ENCODE data around the gene ACSS1.
A peak's percentile ranks its signal among the peaks of the same experiment; 100 is the strongest.
"Not testable (repeated sequence)": the region's sequence is repeated elsewhere in the genome, so short reads cannot be mapped to it uniquely, and the experiment has no call there.

ACSS1 gene

DNA sequence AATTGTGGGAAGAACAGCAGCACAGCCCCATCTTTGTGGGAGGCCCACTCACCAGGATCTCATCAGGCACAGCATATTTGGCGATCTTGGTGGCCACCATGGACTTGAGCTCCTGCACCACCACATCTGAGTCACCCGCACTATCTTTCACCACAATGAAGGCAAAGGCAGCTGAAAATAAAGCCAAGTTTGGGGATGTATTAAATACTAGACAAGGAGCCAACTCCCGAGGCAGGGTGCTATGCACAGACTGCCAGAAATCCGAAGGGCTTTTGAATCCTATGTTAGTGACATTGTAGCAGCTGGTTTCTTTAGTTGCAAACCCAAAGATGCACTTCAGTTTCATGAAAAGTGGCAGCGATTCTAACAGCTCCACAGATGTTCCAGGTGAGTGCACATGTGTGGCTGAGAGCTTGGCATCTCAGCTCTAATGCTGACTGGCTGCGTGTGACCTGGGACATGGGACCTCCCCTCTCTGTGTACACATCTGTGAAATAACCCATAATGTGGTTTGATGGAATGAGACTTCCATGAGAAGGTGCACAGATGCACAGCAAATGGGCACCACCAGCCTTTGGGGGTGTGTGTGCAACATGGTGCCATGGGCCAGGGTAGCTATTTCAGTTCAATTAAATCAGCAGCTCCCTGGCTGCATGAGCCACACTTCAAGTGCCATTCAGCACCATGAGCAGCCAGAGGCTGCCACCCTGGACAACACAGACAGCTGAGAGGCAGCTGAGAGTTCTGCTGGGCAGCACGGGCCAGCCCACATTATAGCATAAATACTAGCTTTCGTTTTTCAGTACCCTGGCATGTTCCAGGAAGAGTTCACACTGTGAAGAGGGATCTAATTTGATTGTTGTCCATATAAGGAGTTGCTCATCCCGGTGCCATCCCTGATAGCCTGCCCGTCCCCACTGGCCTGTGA lies 48.5 kb downstream of the ACSS1 start:
- no peak for DNase-seq

DNA sequence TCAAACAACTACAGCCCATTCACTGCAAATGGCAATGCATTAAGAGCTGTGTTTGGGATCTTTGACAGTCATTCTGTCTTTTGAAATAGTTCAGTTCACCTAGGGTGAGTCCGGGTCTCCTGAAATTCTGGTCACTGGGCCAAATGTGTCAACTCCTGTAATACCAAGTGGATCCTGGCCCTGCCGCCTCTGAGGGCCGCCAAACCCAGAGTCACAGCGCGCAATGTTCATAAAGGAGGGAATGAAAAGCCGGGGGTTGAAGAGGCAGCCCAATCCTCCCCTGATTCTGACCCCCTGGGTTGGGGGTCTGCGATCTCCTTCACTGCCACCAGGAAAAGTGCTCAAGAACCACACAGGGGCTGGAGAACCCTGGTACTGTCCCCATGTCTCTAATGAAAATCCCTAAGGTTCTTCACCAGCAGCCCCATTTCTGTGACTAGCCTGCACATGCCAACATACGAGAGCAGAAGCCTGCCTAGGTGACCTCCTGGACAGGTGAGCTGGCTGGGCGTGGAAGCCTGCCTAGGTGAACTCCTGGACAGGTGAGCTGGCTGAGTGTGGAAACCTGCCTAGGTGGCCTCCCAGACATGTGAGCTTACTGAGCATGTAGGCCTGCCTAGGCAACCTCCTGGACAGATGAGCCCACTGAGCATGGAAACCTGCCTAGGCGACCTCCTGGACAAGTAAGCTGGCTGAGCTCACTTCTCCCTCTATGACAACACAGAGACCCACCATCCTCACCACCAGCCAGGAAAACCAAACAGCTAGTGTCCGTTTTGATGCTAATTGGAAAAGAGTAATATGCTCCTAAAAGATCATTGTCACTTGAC lies 49.3 kb downstream of the ACSS1 start:
- no peak for DNase-seq

DNA sequence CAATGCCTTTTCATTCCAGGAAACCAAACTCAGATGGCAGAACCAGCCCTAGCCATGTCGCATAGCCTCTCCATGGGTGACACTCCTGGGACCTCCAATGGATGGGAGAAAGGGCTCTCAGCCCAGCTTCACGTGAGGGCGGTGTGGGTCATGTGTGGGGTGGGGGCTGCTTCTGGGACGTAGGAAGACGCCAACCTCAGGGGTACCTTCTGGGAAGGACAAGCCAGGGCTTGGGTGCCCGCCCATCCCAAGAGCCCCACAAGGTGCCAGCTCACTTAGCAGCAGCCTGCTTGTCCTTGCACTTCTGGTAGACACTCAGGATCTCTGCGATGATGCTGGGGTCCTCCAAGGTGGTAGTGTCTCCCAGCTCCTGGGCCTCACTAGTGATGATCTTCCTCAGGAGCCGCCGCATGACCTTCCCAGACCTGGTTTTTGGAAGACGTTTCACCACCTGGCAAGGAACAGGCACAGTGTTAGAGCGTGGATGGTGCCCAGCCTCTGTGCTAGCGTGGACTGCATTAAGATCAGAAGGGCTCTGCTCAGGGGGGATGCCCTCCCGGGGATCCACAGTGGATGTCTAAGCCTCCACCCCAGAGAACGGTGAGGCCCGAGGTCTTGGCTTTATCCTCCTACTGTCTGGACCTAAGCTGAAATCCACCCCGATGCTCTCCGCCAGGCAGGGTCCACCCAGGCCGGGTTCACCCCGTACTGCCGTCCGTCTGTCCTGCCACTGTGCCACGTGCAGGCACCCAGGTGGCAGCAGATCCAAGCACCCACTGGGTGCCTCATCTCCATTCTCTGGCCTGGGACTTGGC lies 50.2 kb downstream of the ACSS1 start:
- no peak for DNase-seq

DNA sequence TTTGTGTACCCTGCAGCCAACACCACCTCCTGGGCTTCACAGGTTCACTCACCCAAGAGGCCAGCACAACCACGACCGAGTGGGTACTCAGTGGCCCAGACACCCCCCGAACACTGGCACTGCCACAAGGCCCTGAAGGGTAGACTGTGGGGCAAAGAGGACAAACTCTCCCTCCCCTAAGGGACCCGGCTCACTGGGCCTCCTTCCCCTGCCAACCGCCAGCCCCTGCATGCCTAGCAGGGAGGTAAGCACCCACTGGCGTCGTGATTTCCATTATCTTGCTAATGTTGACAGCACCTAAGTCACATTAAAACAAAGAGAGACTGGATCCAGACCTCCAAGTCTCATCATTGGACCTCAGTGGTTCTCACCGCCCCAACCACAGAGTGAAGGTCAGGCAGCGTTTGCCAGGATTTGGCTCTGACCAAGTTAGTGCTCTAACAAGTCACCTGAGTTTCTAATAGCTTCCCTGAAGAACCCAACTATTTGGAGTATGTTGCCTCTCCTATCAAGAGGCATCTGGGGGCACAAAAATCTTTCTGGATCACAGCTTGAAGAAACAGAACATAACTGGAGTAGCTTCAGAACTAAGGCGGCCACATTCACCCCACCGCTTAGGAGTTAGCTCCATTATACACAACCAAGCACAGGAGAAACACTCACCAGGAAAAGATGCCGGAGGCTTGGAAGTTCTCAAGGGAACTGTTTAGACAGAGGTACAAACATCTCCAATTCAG lies 51.3 kb downstream of the ACSS1 start:
- DNase-seq: no peak

DNA sequence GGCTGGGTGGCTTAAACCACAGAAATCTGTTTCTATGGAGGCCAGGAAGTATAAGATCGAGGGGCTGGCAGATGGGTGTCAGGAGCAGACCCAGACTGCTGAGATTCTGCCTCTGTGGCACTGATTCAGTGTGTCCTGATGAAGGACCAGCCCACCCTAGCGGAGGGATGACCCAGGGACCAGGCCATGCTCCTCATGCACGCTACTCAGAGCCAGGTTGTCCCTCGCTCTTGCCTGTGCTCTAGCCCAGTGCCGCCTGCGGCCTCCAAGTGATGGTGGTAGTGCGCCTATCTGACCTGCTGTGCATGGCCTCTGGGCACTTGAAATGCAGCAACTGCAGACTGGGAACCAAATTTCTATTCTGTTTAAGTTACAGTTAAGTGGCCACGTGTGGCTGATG lies 52.3 kb downstream of the ACSS1 start:
- DNase-seq: no peak

DNA sequence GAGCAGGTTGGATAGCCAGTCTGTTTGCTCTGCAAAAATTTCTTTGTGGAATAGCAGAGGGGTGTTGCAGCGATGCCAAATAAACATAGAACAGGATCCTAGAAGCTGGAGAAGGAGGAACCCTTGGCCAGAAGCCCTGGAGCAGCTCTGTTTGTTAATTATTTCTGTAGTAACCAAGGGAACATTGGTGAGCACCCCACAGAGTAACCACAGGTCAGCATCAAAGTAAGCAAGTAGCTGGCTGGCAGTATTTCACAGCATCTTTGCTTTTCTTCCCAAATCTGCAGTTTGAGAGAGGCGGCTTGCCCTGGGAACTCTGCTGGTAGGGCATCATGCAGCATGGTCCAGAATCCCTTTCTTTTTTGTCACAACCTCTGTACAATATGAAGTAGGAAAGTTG lies 52.7 kb downstream of the ACSS1 start:
- no peak for DNase-seq

DNA sequence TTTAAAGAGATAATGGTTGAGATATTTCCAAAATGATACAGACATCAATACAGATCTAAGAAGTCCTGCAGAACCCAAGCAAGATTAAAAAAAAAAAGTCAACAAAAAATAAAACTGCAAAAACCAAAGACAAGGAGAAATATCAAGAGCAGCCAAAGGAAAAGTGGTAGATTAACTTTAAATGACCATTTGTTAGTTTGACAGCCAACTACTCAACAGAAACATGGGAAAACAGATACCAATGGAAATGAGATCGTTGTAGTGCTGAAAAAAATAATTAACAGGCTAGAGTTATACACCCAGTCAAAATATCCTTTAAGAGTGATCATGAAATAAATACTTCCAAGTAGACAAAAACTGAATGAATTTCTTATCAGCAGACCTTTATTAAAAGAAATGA lies 54.9 kb downstream of the ACSS1 start:
- no peak for DNase-seq

DNA sequence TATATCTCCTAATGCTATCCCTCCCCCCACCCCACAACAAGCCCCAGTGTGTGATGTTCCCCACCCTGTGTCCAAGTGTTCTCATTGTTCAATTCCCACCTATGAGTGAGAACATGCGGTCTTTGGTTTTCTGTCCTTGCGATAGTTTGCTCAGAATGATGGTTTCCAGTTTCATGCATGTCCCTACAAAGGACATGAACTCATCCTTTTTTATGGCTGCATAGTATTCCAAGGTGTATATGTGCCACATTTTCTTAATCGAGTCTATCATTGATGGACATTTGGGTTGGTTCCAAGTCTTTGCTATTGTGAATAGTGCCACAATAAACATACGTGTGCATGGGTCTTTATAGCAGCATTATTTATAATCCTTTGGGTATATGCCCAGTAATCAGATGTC lies 56.6 kb downstream of the ACSS1 start:
- not testable (repeated sequence) for DNase-seq

DNA sequence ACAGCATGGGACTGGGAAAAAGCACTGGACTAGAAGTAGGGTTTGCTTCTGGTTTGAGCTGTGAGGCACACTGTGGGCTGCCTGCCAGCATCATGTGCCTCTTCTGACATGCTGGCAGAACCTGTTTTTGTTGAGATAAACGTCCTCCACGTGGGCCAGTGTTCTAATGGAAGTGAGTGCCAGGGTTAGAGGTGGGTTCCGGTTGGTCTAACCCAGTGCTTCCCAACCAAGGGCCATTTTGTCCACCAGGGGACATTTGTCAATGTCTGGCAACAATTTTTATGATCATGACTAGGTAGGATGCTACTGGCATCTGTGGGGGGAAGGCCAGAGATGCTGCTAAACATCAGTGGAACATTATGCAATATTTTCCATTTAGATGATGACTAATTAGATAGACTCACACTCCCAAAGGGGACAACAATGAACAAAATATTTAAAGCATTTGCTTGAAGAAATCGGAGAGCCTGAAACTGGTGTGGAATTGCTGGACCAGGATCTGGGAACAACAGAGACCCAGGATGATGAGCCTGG lies 57.6 kb downstream of the ACSS1 start:
- no peak for DNase-seq

DNA sequence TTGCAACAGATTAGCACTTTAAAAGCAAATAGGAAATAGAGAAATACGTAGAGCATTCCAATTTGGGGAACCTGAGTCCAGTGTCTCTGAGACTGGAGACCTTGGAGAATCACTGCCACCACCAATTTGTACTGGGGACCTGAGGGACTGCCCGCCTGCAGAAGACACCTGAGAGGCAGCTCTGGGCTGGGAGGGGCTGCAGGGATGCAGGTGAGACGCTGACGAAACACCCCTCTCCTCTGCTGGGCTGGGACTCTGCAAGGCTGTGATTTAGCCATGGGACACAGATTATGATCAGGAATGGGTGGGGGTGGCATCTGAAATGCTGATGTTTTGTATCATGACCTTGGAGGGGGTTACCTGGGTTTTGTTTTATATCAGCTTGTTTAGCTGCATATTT lies 58.4 kb downstream of the ACSS1 start:
- no peak for DNase-seq

DNA sequence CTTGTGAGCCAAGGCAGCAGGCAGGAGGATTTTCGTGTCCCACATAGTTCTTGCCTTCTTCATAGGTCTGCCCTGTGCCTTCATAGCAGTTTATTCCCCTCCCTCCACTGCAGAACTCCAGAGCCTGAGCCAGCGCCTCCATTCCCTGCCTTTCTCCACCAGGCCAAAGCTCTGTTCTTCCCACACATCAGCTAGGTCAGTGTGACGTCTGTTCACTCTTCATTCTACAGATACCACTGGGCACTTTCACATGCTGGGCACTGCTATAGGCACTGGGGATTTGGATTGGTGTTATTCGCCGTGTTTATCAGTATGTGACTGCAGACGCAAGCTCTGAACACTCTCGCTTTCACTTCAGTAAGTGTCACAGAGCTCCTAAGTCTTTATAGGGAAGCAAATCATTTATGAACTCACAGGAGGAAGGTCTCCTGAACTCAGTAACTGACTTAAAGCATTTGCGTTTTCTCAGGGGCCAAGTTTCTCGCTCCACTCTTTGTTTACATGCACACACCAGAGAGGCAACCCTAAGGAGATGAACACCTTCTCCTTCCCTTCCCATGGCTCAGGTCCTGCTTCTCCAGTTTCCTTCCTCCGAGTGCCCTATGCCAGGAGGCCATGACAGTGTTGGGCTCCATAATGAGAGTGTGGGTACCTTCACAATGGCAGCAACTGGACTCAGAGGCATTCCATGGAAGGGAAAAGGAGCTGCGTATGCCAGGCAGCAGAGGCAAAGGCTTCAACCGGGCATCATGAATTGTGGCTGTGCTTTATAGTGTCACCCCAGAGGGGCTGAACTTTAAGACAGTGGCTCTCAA lies 59.1 kb downstream of the ACSS1 start:
- DNase-seq: no peak

DNA sequence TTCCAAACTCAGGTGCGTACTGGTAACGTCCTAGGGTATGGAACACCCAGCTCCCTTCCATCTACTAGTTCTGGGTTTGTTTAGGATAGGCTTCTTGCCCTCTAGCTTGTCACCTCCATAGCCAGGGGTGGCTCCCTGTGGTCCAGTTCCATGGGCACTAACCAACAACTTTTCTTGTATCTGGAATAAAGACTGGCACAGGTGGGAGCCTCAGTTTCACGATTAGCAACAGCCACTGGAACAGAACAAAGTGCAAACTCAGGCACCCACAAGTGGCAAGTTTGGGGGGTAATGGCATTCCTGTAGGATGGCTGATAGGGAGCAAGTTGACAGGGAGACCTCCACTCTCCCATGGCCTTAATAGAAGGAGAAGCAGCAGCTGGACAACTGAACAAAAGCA lies 59.8 kb downstream of the ACSS1 start:
- DNase-seq: no peak

DNA sequence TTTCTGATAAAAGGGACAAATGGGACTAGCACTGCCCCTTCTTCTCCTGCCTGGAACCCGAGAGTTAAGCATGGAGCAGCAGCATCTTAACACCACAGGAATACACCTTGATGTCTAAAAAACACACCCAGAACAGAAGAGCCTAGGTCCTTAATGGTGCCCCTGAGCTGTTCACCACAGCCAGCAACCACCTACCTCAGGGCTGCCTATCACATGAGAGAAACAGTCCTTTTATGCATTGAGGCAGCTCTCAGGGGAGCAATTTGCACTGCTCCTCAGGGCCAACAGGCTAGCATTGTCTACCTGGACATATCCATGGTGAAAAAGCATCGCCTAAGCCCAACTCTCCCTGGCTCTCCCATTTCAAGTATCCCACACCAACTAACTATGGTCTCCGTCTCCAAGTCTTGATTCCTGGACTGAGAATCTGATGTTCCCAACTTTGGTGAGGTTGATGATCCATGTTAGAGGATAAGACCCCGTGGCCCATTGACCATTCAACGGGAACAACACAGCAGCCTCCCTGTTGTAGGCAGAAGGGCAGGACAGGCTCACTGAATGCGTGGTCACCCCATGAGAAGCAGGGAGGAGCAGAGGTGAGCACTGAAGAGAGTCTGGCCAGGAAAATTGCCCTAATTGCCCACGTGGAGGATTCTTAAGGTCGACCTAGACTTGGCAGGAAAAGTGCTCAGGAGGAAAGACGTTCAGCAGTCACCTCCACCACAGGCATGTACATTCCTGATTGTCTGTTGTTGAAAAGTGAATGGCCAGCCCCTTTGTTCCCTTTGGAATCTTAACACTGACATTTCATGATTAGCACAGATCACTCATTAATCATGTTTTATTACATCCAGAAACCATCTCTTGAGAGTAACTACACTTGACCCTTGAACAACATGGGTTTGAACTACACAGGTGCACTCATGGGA lies 61.2 kb downstream of the ACSS1 start:
- DNase-seq: no peak

DNA sequence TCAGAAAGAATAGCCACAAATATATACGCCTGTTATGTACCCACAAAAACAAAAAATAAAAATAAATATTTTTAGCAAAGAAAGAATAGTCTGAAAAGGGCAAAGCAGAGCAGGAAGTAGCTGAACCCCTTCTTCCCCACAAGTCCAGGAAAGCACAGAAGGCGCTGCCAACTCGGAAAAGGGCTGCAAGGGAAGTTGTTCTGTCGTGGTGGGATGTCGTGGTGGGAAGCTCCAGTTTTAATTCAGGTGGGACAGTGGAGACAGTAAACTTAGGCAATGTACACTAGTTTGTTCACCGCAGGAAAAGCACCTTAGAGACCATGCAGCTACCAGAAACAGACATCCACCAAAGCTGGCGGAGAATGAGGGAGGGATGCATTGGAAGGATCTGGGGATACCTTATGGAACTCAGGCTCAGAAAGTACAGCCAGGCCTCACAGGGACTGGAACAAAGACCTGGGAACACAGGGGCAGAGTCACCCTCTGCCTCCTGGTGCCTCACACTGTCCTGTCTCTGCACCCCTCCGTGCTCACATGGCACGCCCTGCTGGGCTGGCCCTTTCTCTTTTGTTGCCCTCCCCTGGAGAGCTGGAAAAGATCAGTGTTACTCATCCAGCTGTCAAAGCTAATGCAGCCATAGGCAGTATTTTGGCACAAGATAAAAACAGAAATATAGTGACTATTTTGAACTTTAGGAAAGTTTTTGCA lies 62.0 kb downstream of the ACSS1 start:
- DNase-seq: no peak

DNA sequence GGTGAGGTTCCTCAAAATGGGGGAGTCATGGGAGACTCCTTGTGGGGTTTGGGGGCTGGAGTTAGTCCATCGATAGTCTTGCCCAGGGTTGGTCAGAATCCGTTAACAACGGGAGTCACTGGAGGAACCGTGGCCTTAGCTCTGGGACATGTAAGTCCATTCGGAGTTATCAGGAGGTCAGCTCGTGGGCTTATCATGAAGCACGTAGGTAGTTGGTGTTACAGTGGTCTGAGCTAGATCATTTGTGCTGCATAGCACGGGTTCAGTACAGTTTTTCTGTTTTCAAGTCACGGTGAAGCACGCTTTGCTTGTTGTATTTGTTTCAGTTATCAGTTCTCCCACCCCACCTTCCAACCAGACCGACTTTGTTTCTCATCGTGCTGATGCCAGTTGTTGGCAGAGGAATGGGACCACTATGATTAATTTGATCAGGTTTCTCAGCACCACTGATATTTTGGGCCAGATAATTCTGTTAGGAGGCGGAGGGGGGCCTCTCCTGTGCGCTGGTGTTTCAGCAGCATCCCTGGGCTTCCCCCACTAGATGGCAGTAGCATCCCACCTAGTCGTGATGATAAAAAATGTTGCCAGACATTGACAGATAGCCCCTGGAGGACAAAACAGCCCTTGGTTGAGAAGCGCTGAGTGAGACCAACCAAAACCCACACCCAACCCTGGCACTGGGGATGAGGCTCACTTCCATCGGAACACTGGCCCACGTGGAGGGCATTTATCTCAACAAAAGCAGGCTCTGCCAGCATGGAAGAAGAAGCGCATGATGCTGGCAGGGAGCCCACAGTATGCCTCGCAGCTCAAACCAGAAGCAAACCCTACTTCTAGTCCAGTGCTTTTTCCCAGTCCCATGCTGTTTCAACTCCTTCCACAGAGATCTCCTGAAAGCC lies 63.2 kb downstream of the ACSS1 start:
- peak; percentile 83 for DNase-seq

DNA sequence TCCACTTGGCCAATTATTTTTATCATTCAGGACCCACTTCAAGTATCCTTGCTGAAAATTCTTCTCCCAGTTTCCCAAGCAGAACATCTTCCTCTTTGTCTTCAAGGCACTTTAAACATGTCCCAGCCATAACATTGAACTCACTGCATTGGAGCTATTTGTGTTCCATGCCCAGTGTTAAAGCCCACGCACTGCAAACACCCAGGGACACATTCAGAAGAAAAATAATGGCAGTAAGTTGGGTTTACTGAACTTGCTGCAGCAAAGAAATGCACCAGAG lies 63.8 kb downstream of the ACSS1 start:
- DNase-seq: no peak

DNA sequence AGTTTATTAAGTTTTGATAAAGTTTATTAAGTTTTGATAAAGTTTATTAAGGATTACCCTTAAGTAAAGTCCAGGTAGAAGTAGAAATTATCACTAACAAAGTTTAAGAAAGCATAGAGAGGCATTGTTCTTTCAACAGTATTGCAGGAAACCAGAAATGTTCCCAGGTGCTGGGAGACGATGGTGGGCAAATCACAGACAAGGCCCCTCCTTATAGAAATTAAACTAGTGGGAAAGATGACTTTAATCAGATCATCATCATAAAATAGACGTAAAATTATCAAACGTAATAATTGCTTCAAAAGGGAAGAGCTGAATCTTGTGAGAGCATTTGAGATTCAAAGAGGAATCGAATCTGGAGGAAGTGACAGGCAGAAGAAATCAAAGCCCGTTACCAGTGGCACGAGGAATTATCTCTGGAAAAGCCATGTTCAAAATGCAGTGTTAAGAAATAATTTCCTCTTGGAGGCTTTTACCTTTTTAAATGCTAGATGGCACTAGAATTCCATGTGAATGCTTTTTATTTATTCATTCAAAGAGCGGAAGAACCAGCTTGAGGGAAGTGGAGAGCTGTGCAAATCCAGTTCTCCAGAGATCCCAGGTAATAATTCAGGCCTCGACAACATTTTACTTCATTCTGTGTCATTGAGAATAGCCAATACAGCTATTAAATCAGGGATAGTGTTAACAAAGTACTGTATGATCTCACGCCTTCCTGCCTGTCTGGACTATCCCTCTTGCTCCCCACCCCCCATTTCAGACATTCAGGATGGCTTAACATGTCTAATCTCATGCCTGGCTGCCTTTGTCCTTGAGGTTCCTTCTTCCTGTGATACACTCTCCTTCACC lies 64.4 kb downstream of the ACSS1 start:
- DNase-seq: no peak

Measured in activated T-cell treated with anti-CD3 and anti-CD28 coated beads for 4 hours (primary cell).